RWPE1 (cell line): ENCODE results near the gene IPO11.

ENCODE experiments used
- CTCF ChIA-PET: fragments of 350-600 bp; sonication (Branson Sonifier 250); formaldehyde crosslinking; extraction: SDS; loops from one replicate; lab custom pipeline; 2021; lab: Yijun Ruan, JAX
- POLR2A ChIA-PET: fragments of 400-600 bp; formaldehyde crosslinking; extraction: SDS; loops from one replicate; lab custom pipeline; 2020; ENCODE audit warnings: antibody characterized with exemption; ENCODE audit not compliant: low non-redundant PET; lab: Yijun Ruan, JAX
- DNase-seq: peaks from one replicate; pipeline ENCODE4 v3.0.0; 2012; ENCODE audit warnings: low spot score
- H3K27ac ChIP-seq: fragments of 450-650 bp; 2 replicates; pipeline ENCODE4 v1.5.1; 2017
- CTCF ChIP-seq: fragments of 450-650 bp; conservative IDR thresholded peaks from 2 replicates; pipeline ENCODE4 v1.5.1; 2017; ENCODE audit warnings: low read depth, mild to moderate bottlenecking

Gene IPO11

GRCh38 chr5:62627121-62627520, 214.6 kb downstream of the IPO11 start:
- CTCF ChIA-PET = interaction anchor here (0.6 kb wide), 1 partner anchor 11 kb away, joined by 3 read pairs; no protein-coding TSS in a partner anchor
- no peak overlapping the region for H3K27ac ChIP-seq
- no peak for TF ChIP-seq CTCF
- POLR2A ChIA-PET = no interaction called here
- no peak for DNase-seq

- no peak for TF ChIP-seq CTCF
- H3K27ac ChIP-seq = no peak overlapping the region
- DNase-seq = no peak
- ChIA-PET CTCF (no interaction called here), POLR2A (no interaction called here)
Measured at GRCh38 chr5:62627901-62628300, 215.3 kb downstream of the IPO11 start.

GRCh38 chr5:62631909-62632580, 219.5 kb downstream of the IPO11 start:
- POLR2A ChIA-PET = no interaction called here
- CTCF ChIA-PET = interaction anchor here (0.5 to 0.7 kb wide), 3 partner anchors 18 to 658 kb away, joined by 3 read pairs; no protein-coding TSS in a partner anchor
- TF ChIP-seq CTCF = no peak
- H3K27ac ChIP-seq = no peak overlapping the region
- no peak for DNase-seq

- no peak for DNase-seq
- H3K27ac ChIP-seq = no peak overlapping the region
- no peak for TF ChIP-seq CTCF
- CTCF ChIA-PET = no interaction called here
- POLR2A ChIA-PET = no interaction called here
Measured at GRCh38 chr5:62633243-62633642, 220.7 kb downstream of the IPO11 start.

- no peak overlapping the region for H3K27ac ChIP-seq
- ChIA-PET POLR2A (no interaction called here), CTCF (no interaction called here)
- no peak for DNase-seq
- no peak for TF ChIP-seq CTCF
Measured at GRCh38 chr5:62640446-62640845, 227.9 kb downstream of the IPO11 start.

- CTCF ChIA-PET = no interaction called here
Measured at GRCh38 chr5:62642468-62642867, 229.9 kb downstream of the IPO11 start.

More at GRCh38 chr5:62642468-62642867, 229.9 kb downstream of the IPO11 start:
- DNase-seq = no peak
- POLR2A ChIA-PET = no interaction called here
- no peak overlapping the region for H3K27ac ChIP-seq
- TF ChIP-seq CTCF = no peak
